HFFc6 (cell line): Measurements from ENCODE around the gene CACNG1. TPM values are rescaled to one million over a fixed set of nuclear protein-coding genes. Genes with fewer than 3 reads are reported as not detected.

ENCODE experiments used
- DNase-seq: peaks from one replicate; pipeline ENCODE4 v3.0.0-alpha.2; 2018
- H3K27ac Mint-ChIP-seq: 2 replicates; pipeline ENCODE4 v1.8.0; 2020; ENCODE audit warnings: mild to moderate bottlenecking, mixed read lengths
- H3K27me3 Mint-ChIP-seq: 2 replicates; pipeline ENCODE4 v1.8.0; 2021; ENCODE audit warnings: mild to moderate bottlenecking, moderate library complexity, mixed read lengths; ENCODE audit not compliant: insufficient read depth
- H3K36me3 Mint-ChIP-seq: 2 replicates; pipeline ENCODE4 v1.8.0; 2021; ENCODE audit warnings: low read depth, mixed read lengths
- H3K4me1 Mint-ChIP-seq: 2 replicates; pipeline ENCODE4 v1.8.0; 2020; ENCODE audit warnings: low read depth, mixed read lengths
- H3K4me3 Mint-ChIP-seq: 2 replicates; pipeline ENCODE4 v1.8.0; 2020; ENCODE audit warnings: mild to moderate bottlenecking, moderate library complexity, mixed read lengths
- H3K9me3 Mint-ChIP-seq: 2 replicates; pipeline ENCODE4 v1.8.0; 2020; ENCODE audit warnings: mild to moderate bottlenecking, mixed read lengths
- CTCF ChIP-seq: fragments of 200-600 bp; sonication (generic); IDR thresholded peaks from 2 replicates; pipeline ENCODE4 v1.5.0; 2021; ENCODE audit warnings: antibody characterized with exemption, mild to moderate bottlenecking
- total RNA-seq, 6 experiments: library from RNA; stranded (reverse); fragmentation: NEBNext Ultra II Directional; extraction: Animal tissue kit (Norgen Biotek cat#: 25700); gene quantifications; 2 replicates in 1 of 6; 3 replicates in 5 of 6; pipeline ENCODE4 v1.2.3, GENCODE V29; 2021

Gene CACNG1
- total RNA-seq, 6 experiments from 2014 or later, result not detected

DNA sequence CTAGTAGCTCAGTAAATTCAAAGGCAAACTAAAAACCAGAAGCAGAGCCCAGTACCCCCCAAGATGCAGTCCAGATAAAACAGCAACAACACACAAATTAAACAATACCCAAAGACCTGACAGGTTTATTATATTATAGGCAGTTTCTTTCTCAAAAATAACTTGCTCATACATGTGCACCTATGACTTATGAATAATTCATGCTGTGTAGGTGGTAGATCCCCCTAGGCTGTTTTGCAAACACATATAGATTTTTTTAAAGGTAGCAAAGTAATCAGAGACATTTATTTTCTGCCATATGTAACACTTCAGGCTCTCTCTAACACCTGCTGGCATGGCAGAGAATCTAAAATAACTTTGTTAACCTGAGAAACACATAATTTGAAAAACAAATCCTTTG lies 27.2 kb downstream of the CACNG1 start:
- DNase-seq, result no peak
- Mint-ChIP-seq H3K27ac (no peak overlapping the region), H3K4me1 (no peaks in the 10 kb centered on the region), H3K4me3 (no peak overlapping the region), H3K27me3 (peaks cover 6% of the 10 kb centered on the region), H3K9me3 (no peaks in the 10 kb centered on the region), H3K36me3 (peaks cover 22% of the 10 kb centered on the region)
- TF ChIP-seq CTCF, result no peak

DNA sequence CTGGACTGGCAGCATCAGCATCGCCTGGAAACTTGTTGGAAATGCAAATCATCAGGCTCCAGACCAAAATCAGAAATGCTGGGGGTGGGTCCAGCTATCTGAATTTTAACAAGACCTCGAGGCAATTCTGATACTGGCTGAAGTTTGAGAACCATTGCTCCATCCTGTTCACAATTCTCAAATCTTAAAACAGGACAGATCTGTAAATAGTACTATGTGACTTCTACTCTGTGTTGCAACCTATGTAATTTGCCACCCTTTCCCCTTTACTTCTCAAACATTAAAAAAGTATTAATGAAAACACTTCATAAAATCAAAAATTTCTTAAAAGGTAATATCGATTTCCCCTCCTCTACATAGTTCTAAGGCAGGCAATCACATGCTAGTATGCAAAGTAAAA lies 28.5 kb downstream of the CACNG1 start:
- TF ChIP-seq CTCF, result no peak
- Mint-ChIP-seq H3K4me1 (no peaks in the 10 kb centered on the region), H3K9me3 (no peaks in the 10 kb centered on the region), H3K27me3 (peaks cover 2% of the 10 kb centered on the region), H3K27ac (no peak overlapping the region), H3K4me3 (no peak overlapping the region), H3K36me3 (peaks cover 22% of the 10 kb centered on the region)
- no peak for DNase-seq

DNA sequence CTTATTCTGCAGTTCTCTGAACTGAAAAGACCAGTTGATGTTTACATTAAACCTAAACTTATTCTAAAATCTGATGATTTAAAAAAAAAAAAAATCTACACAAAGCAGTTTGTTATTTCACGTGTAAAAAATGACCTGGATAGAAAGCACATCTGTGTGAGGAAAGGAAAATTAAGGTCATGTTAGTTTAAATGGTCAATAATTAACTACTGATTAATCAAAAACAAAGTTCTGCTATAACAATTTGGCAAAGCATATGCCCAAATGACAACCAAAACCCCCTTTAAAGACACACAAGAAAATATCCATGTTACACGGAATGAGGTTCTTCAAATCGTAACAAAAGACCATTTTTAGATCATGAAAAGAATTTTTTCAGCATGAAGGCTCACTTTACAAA lies 30.4 kb downstream of the CACNG1 start:
- no peak overlapping the region for H3K27ac Mint-ChIP-seq
- DNase-seq, result no peak
- peaks cover 2% of the 10 kb centered on the region for H3K27me3 Mint-ChIP-seq
- H3K4me3 Mint-ChIP-seq, result no peak overlapping the region
- no peaks in the 10 kb centered on the region for H3K4me1 Mint-ChIP-seq
- H3K9me3 Mint-ChIP-seq, result no peaks in the 10 kb centered on the region
- H3K36me3 Mint-ChIP-seq, result peaks cover 22% of the 10 kb centered on the region
- TF ChIP-seq CTCF, result no peak

DNA sequence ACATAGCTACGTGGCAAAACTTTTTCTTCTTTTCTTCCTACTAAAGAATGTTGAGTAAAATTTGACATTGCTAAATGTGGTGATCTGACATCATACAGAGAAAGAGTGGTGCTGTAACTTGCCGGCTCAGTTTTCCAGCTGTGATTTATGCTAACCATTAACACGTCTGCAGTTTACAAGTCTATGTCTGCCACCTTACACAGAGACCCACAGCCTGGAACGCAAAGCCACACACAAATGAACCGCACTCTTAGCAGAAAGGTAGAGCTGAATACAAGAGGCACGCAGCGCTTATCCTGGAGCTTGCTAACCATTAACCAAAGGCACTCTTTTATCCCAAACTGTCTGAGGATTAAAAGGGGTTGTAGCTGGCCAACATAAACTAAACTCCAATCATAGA lies 31.9 kb downstream of the CACNG1 start:
- DNase-seq, result no peak
- peaks cover 2% of the 10 kb centered on the region for H3K27me3 Mint-ChIP-seq
- no peak for TF ChIP-seq CTCF
- no peak overlapping the region for H3K4me3 Mint-ChIP-seq
- no peaks in the 10 kb centered on the region for H3K9me3 Mint-ChIP-seq
- H3K27ac Mint-ChIP-seq, result no peak overlapping the region
- H3K4me1 Mint-ChIP-seq, result no peaks in the 10 kb centered on the region
- peaks cover 16% of the 10 kb centered on the region for H3K36me3 Mint-ChIP-seq

- Mint-ChIP-seq H3K9me3 (no peaks in the 10 kb centered on the region), H3K27ac (no peak overlapping the region)
- no peak for DNase-seq
Measured at GRCh38 chr17:67078292-67078691, 33.9 kb downstream of the CACNG1 start.

More at GRCh38 chr17:67078292-67078691, 33.9 kb downstream of the CACNG1 start:
- no peak for TF ChIP-seq CTCF
- Mint-ChIP-seq H3K36me3 (peaks cover 5% of the 10 kb centered on the region), H3K4me3 (no peak overlapping the region), H3K4me1 (no peaks in the 10 kb centered on the region), H3K27me3 (no peaks in the 10 kb centered on the region)
